CD4-positive, alpha-beta T cell treated with Interleukin-12 subunit alpha and Interleukin-12 subunit beta, for 1 hour (primary cell): ENCODE data around the gene SLC13A3.

ENCODE experiments used
- DNase-seq: peaks from one replicate; pipeline ENCODE4 v3.0.0-alpha.2; 2020

SLC13A3 gene

GRCh38 chr20:46631874-46632446 lies 19.3 kb downstream of the SLC13A3 start:
- DNase-seq, result no peak

DNA sequence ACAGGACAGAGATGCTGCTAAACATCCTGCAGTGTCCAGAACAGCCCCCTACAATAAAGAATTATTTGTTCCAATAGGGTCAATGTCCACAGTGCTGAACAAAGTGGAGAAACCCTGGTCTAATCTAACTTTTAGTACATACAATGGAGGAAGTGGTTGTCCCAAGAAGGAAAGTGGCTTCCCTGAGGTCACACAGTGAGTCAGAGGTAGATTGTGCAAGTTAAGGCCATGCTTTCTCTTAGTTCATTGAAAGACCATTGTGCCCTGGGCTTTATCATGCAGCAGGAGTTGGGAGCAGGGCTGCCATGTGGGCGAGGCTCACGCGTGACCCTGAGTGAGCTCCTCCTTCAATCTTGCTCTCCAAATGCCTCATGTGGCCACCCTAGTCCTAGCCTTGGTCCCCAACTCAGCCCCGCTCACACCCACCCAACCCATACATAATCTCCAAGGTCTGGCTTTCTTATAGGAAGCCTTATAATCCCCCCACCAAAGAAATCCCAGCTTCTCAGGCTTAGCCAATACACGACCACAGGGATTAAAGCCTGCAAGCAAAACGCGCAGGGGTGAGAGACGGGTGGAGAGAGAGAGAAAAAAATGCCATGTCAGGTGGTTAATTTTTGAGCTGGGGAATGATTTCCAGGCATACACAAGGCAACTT lies 19.9 kb downstream of the SLC13A3 start:
- peak; percentile 7 for DNase-seq

- DNase-seq, result no peak
These were observed 21.0 kb downstream of the SLC13A3 start for GRCh38 chr20:46630306-46630705.

- DNase-seq, result no peak
These were observed 21.9 kb downstream of the SLC13A3 start for GRCh38 chr20:46629341-46629740.

GRCh38 chr20:46627234-46627633 lies 24.0 kb downstream of the SLC13A3 start:
- DNase-seq, result no peak

GRCh38 chr20:46626758-46627157 lies 24.5 kb downstream of the SLC13A3 start:
- no peak for DNase-seq

GRCh38 chr20:46625875-46626373 lies 25.3 kb downstream of the SLC13A3 start:
- no peak for DNase-seq

DNA sequence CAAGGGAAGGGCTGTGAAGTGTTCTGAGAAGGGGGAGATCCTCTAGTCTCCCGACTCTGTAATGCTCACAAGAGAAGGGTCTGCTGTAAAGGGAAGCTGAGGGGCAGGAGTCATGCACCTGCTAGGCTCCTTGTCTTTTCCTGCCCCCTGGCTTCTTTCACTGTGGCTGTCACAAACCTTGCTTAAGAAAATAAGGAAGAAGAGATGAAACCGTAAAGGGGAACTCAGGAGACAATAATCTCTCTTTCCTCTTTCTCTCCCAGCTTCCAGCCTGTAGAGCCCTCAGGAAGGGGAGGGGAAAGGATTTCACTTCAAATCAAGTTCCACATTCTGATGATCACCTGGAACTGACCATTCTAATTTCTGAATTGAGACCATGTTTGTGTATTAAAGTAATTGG lies 26.3 kb downstream of the SLC13A3 start:
- DNase-seq, result no peak

- no peak for DNase-seq
These were observed 29.1 kb downstream of the SLC13A3 start for GRCh38 chr20:46622165-46622564.

- DNase-seq, result no peak
These were observed 29.8 kb downstream of the SLC13A3 start for GRCh38 chr20:46621492-46621891.

- no peak for DNase-seq
These were observed 31.8 kb downstream of the SLC13A3 start for GRCh38 chr20:46619445-46619844.

DNA sequence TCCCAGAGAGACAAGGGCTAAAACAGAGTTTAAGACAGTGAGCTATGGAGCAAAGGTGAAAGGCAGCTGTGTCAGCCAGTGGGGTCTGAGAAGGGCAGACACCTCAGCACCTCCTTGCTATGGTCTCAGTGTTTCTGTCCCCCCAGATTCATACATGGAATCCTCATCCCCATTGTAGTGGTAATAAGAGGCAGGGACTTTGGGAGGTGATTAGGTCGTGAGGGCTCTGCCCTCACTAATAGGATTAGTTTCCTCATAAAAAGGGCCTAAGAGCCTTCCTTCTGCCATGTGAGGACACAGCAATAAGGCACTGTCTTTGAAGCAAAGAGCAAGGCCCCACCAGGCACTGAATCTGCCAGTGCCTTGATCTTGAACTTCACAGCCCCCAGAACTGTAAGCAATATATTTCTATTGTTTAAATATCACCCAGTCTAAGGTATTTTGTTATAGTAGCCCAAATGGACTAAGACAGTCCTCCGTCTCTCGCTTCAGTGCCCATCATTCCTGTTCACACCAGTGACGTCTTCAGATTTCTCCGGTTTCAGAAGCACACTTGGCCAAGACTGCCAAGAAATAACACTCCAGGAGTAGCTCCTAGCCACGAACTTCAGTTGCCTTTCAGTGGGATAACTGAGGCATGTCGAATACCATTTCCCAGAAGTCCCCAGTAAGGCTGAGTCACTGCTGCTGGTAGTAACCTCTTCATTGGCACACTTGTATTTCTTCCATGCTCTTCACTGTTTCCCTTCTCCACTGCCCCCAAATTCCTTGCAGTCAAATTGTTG lies 32.8 kb downstream of the SLC13A3 start:
- DNase-seq, result no peak

DNA sequence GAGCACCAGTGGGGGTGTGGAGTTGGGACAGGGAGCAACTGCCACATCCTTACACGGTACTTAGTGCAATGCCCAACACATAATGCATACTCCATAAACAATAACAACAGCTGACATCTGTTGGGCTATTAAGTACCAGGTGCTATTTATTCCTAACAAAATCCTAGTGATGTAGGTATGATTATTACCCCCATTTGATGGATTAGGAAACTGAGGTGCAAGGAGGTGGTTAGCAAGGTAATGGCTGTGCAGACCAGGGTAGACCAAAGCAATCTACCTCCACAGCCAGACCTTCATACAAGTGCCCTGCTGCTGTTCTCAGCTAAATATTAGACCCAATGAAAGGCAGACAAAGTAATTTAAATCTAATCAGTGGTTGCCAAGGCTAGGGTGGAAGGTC lies 36.8 kb downstream of the SLC13A3 start:
- DNase-seq, result no peak

DNA sequence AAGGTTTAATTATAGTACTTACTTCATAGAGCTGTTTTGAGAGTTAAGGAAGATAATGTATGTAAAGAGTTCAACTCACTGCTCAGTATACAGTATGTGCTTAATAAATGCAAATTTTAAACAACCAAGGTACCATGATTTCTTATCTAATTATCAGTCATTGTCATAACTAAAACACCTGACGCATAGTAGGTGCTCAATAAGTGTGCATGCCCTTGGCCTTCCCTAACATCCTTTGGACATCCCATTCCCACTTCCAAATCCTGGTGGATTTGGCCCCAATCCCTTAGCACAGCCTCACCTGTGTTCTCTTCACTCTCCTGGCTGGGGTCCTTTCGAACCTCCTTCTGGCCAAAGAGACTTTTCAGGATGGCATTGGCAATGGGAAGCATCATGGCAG lies 41.1 kb downstream of the SLC13A3 start:
- no peak for DNase-seq

DNA sequence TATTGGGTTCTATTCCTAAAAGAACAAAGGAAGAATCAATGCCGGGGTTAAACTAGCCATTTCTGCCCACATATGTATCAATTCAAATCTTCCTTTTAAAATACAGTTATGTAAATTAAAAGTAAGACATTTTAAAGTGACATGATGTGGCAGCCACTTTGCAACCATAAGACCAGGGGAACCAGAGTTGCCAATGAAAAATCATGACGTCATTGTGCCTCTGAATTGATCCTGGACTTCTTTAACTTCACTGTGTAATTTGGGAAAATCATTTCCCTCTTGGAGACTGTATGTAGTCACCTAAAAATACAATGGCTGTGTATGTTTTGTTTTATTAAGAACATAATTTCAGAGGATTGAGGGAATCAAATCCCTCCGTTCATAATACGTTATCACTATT lies 42.2 kb downstream of the SLC13A3 start:
- DNase-seq, result no peak

- no peak for DNase-seq
These were observed 43.3 kb downstream of the SLC13A3 start for GRCh38 chr20:46607849-46608497.

GRCh38 chr20:46607191-46607848 lies 43.9 kb downstream of the SLC13A3 start:
- no peak for DNase-seq

GRCh38 chr20:46606817-46607190 lies 44.5 kb downstream of the SLC13A3 start:
- DNase-seq, result no peak

- no peak for DNase-seq
These were observed 45.1 kb downstream of the SLC13A3 start for GRCh38 chr20:46605978-46606816.

DNA sequence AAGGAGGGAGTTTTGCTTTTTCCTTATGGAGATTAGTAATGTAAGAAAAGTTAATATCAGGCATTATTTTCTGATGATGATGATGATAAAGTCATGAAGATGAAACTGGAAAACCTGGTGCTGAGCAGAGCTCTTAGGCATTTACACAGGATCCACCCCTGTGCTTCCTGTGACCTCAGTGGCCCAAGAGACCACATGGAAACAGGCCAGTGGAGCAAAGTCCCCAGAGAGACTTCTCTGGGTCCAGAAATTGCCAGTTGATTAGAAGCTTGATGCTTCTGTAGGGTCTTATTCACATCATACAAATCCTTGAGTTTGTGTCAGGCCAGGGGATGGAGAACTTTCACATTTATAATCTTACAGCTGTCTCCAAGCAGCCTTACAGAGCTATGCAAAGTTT lies 46.1 kb downstream of the SLC13A3 start:
- no peak for DNase-seq

DNA sequence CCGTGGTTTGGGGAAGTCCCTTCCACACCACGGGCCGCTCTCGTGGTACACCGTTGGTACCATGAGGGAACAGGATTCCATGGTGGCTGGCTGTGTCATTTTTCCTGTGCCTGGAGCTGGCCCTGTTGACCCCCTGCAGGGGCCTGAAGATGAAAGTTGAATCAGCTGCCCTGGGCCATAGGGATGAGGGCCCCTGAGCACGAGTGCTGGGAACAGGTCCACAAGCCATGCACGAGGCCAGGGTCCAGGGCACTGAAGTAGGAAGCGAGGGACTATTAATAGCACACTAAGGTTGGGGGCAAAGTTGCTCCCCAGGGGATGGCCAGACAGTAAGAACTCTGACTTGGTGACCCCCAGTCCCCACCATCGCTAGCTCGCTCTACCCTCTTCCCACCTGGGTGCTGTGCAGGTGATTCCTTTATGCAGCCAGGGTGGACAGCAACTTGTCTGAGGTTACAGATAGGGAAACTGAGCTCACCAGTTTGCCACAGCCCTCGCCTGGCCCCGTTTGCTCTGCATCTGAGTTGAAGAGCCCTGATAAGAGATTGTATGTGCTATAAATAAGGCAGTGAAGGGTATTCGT lies 46.6 kb downstream of the SLC13A3 start:
- no peak for DNase-seq

- DNase-seq, result no peak
These were observed 48.8 kb downstream of the SLC13A3 start for GRCh38 chr20:46602429-46602828.
